Kidney tubule cell (primary cell): ENCODE results near the gene RPTOR.

Experiments
- DNase-seq: peaks from one replicate; pipeline ENCODE4 v3.0.0-alpha.2; 2018; ENCODE audit warnings: low spot score

Gene RPTOR

GRCh38 chr17:80961541-80962330 is 417.1 kb downstream of the RPTOR start:
- no peak for DNase-seq

- no peak for DNase-seq
Observed at GRCh38 chr17:80962356-80963329, 418.0 kb downstream of the RPTOR start.

DNA sequence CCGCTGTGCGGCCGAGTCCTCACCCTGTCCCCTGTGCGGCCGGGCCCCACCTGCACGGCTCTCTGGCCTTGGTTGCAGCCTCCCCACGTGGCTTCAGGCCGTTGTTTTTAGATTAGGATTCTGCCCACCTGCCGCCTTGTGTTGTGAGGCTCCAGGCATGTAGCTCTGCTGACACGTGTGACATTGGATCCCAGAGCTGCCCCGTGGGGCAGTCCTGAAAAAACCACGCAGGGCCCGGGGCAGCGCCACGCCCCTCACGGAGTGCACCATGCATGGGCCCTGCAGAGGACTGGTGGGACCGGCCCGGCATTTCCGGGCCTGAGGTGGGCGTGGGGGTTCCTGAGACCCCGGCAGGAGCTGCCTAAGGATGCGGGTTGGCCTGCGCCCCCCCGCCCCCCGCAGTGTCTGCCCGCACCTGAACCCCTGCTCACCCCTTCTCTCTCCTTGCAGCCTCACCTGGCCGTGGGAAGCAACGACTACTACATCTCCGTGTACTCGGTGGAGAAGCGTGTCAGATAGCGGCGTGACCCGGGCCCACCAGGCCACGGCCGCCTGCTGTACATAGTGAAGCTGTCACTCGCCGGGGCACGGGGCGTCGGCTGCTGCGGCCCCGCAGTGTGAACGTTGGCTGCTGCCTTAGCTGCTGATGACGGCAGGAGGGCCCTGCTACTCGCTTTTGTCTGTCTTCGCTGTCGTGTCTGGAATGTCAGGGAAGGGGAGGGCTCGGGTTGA is 419.3 kb downstream of the RPTOR start:
- no peak for DNase-seq

GRCh38 chr17:80964544-80964856 is 419.9 kb downstream of the RPTOR start:
- no peak for DNase-seq

DNA sequence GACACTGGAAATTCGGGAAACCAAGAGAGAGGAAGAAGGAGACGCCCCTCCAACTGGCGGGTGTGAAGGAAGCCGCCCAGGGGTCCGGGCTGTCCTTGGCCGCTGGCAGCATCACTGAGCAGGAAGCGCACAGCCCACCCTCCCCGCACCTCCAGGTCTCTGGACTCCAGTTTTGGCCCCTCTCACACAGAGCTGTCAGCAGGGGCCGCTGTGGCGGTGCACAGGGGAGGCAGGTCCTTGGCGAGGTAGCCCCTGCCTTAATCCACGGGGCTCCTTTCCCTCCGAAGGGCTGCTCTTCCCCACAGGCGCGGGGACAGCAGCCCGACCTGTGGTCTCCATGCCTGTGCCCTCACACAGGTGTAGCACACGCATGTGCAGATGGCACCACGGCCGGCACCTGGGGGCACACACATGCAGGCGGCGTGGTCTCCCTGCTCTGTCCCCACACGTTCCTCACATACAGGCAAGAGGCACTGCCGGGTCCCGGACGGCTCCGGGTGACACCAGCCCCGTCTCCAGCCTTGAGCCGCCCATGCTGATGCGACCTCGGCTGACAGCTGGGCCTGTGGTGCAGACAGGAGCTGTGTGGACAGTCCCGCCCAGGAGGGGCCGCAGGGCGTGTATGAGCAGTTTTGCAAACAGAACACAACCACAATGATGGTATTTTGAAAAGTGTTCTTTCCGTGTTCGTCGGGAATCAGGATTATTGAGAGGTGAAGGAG is 420.4 kb downstream of the RPTOR start:
- DNase-seq: no peak

DNA sequence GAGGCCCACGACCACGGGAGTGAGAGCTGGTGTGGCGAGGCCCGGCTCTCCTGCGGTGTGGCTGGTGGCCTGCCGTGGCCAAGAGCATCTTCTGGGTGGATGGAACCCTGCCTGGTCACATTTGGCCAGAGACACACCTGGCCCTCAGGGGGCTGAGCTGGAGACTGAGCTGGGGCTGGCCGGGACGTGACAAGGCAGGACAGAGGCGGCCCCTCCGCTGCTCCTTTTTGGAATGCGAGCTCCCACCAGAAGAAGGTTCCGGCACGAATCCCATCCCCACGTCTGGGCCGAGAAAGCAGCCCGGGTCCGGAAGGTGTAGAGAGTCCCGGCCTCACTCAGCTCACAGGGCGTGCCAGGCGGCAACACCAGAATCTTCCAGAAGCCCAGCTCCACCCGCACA is 421.0 kb downstream of the RPTOR start:
- DNase-seq: no peak

- no peak for DNase-seq
Observed at GRCh38 chr17:80967404-80967872, 422.8 kb downstream of the RPTOR start.

DNA sequence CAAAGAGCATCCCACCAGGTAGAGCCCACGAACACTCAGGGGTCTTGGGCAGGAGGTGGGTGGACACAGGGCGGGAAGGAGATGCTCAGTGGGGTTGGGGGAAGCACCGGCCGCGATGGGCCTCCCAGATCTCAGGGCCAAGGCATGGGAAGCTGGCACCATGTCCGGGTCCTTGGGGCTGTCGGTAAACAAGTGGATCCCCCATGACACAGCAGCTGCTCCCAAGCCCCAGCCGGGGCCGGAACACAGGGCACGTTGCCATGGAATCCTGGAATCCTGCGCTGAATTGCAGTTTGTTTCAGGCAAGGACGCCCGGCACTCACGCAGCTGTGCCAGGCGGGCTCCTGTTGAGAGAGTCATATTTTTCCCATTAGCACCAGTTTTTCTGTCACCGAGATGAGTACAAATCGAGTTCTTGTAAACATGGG is 424.0 kb downstream of the RPTOR start:
- no peak for DNase-seq

- no peak for DNase-seq
Observed at GRCh38 chr17:80969030-80969673, 424.5 kb downstream of the RPTOR start.

DNA sequence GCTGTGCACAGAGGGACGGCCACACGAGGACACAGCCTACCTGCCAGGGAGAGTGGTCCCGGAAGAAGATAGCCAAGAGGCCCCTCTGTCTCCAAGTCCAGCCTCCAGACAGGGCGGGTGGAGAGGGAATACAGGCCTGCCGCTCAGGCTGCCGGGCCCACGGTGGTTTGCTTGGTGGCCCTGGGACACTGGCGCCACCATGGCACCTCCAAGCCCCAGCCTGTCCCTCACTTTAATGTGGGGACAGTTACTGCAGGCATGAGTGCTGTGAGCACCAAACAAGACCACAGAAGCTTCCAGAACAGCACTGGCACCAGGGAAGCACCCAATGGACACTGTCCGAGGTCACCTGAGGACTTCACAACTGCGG is 425.0 kb downstream of the RPTOR start:
- no peak for DNase-seq

- peak; percentile 32 for DNase-seq
Observed at GRCh38 chr17:80970044-80970761, 425.6 kb downstream of the RPTOR start.

- DNase-seq: no peak
Observed at GRCh38 chr17:80970762-80971703, 426.4 kb downstream of the RPTOR start.

- DNase-seq: no peak
Observed at GRCh38 chr17:80971704-80972304, 427.2 kb downstream of the RPTOR start.

DNA sequence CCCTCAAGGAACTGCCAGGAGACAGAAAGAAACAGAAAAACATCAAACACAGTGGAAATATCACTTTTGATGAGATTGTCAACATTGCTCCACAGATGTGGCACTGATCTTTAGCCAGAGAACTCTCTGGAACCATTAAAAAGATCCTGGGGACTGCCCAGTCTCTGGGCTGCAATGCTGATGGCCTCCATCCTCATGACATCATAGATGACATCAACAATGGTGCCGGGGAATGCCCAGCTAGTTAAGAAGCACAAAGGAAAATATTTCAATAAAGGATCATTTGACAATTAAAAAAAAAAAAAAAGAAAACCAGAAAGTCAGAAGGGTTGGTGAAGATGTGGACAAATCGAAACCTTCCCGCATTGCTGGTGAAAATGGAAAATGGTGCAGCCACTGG is 432.1 kb downstream of the RPTOR start:
- no peak for DNase-seq

- DNase-seq: no peak
Observed at GRCh38 chr17:80977172-80977571, 432.5 kb downstream of the RPTOR start.

GRCh38 chr17:80978499-80979497 is 434.2 kb downstream of the RPTOR start:
- no peak for DNase-seq

GRCh38 chr17:80979547-80980378 is 435.1 kb downstream of the RPTOR start:
- DNase-seq: no peak
